Measurements from ENCODE around the gene ABHD1. TPM values are rescaled to one million over a fixed set of nuclear protein-coding genes. Genes with fewer than 3 reads are reported as not detected.

The ABHD1 gene
- total RNA-seq, 4 donors from 2014 or later: 1.2 TPM; not detected in 3

DNA sequence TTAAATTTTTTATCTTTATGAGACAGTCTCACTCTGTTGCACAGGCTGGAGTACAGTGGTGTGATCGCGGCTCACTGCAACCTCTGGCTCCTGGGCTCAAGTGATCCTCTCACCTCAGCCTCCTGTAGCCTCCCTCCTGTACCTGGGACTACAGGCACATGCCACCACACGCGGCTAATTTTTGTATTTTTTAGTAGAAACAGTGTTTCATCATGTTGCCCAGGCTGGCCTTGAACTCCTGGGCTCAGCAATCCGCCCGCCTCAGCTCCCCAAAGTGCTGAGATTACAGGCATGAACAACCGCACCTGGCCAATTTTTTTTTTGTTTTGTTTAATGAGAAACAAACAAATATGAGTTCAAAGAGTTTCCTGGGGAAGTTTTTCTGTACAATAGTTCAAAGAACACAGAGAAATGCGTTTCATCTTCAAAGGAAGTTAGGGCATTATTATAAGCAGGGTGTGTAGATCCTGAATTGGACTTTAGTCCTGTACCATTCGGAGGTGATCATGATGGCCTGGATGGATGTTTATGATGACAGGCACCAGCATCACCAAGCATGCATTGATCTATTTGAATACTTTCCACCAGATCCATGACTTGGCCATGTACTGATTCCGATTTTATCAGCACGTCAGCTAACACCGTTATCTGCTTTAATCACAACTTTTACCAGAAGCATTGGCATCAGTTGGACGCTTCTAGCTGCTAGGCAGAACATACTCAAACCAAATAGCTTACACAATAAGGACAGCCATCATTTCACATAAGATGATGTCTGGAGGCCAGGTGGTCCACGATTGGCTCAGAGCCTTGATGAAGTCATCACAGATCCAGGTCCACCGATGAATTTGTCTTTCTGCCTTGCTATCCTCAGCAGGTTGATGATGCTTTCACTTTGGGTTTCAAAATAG, 54.1 kb downstream of the ABHD1 start:
- Histone ChIP-seq H3K4me3 (no peak overlapping the region), H3K27me3 (no peaks in the 10 kb centered on the region), H3K9me3 (no peaks in the 10 kb centered on the region), H3K36me3 (no peaks in the 10 kb centered on the region), H3K27ac (no peak overlapping the region), H3K4me1 (no peaks in the 10 kb centered on the region)
- intact Hi-C loops (cut with DNase I; ENCODE audit: low total_unique reads): no loop called here
- no peak for TF ChIP-seq POLR2A (IDR thresholded peaks at IDR 0.05)
- TF ChIP-seq CTCF (IDR thresholded peaks at IDR 0.05): no peak
- DNase-seq: no peak

GRCh38 chr2:27178469-27178868, 54.9 kb downstream of the ABHD1 start:
- intact Hi-C loops (cut with DNase I; ENCODE audit: low total_unique reads): no loop called here
- TF ChIP-seq POLR2A (IDR thresholded peaks at IDR 0.05) (no peak), CTCF (IDR thresholded peaks at IDR 0.05) (no peak)
- H3K27ac ChIP-seq: no peak overlapping the region
- H3K36me3 ChIP-seq: no peaks in the 10 kb centered on the region
- no peak for DNase-seq
- no peaks in the 10 kb centered on the region for H3K9me3 ChIP-seq
- H3K27me3 ChIP-seq: no peaks in the 10 kb centered on the region
- H3K4me3 ChIP-seq: no peak overlapping the region
- H3K4me1 ChIP-seq: no peaks in the 10 kb centered on the region

GRCh38 chr2:27179344-27180000, 55.9 kb downstream of the ABHD1 start:
- Histone ChIP-seq H3K27me3 (no peaks in the 10 kb centered on the region), H3K9me3 (no peaks in the 10 kb centered on the region), H3K27ac (no peak overlapping the region), H3K36me3 (no peaks in the 10 kb centered on the region), H3K4me3 (no peak overlapping the region), H3K4me1 (no peaks in the 10 kb centered on the region)
- TF ChIP-seq POLR2A (IDR thresholded peaks at IDR 0.05): no peak
- TF ChIP-seq CTCF (IDR thresholded peaks at IDR 0.05): no peak
- intact Hi-C loops (cut with DNase I; ENCODE audit: low total_unique reads): no loop called here
- no peak for DNase-seq

Other genes with a start within 250 kb of the ABHD1 start
- 10 to 100 TPM in 1 of 4 donors, 1 to 10 TPM in 3; 2.9 to 49.6 (median 4.9) TPM for gene MAPRE3, start 153.2 kb upstream of the ABHD1 start, total RNA-seq
- gene TMEM214, start 90.8 kb upstream of the ABHD1 start, total RNA-seq: 10 to 100 TPM; 16.1 to 96.2 (median 66.5) TPM
- 10 to 100 TPM in 2 of 4 donors, 1 to 10 TPM in 1, under 1 TPM in 1; 0.77 to 26.2 (median 10.8) TPM for gene AGBL5, start 72.1 kb upstream of the ABHD1 start, total RNA-seq
- gene OST4, start 52.2 kb upstream of the ABHD1 start, total RNA-seq: 100 to 1,000 TPM in 3 of 4 donors, 10 to 100 TPM in 1; 76.3 to 387 (median 237) TPM
- gene EMILIN1, start 45.2 kb upstream of the ABHD1 start, total RNA-seq: 100 to 1,000 TPM; 107 to 377 (median 224) TPM
- gene KHK, start 37.0 kb upstream of the ABHD1 start, total RNA-seq: 10 to 100 TPM in 1 of 4 donors, 1 to 10 TPM in 3; 1.0 to 21.6 (median 5.4) TPM
- gene CGREF1, start 4.7 kb upstream of the ABHD1 start, total RNA-seq: 10 to 100 TPM in 2 of 4 donors, 1 to 10 TPM in 2; 2.3 to 22.9 (median 9.7) TPM
- 10 to 100 TPM; 37.7 to 91.0 (median 62.9) TPM for gene PREB, start 10.8 kb downstream of the ABHD1 start, total RNA-seq
- gene PRR30, start 15.6 kb downstream of the ABHD1 start, total RNA-seq: not detected
- 10 to 100 TPM; 19.4 to 84.6 (median 32.0) TPM for gene TCF23, start 25.2 kb downstream of the ABHD1 start, total RNA-seq
- gene ATRAID, start 88.2 kb downstream of the ABHD1 start, total RNA-seq: 100 to 1,000 TPM; 105 to 235 (median 144) TPM
- 10 to 100 TPM; 20.5 to 69.7 (median 60.5) TPM for gene SLC5A6, start 88.5 kb downstream of the ABHD1 start, total RNA-seq
- gene CAD, start 93.6 kb downstream of the ABHD1 start, total RNA-seq: 10 to 100 TPM in 3 of 4 donors, 1 to 10 TPM in 1; 5.9 to 47.2 (median 31.3) TPM
- 1 to 10 TPM in 1 of 4 donors, under 1 TPM in 2, not detected in 1; 0.35 to 2.1 (median 0.88) TPM for gene SLC30A3, start 139.2 kb downstream of the ABHD1 start, total RNA-seq
- 1 to 10 TPM in 2 of 4 donors, under 1 TPM in 1, not detected in 1; 0.77 to 3.9 (median 1.5) TPM for gene DNAJC5G, start 151.6 kb downstream of the ABHD1 start, total RNA-seq
- 1 to 10 TPM in 1 of 4 donors, under 1 TPM in 3; 0.26 to 5.0 (median 0.58) TPM for gene TRIM54, start 158.6 kb downstream of the ABHD1 start, total RNA-seq
- gene UCN, start 184.6 kb downstream of the ABHD1 start, total RNA-seq: 1 to 10 TPM in 3 of 4 donors, not detected in 1; 2.3 to 8.5 (median 2.3) TPM
- 10 to 100 TPM; 41.8 to 60.0 (median 50.6) TPM for gene MPV17, start 199.3 kb downstream of the ABHD1 start, total RNA-seq
- gene GTF3C2, start 232.9 kb downstream of the ABHD1 start, total RNA-seq: 10 to 100 TPM; 21.3 to 70.6 (median 31.2) TPM
- 10 to 100 TPM in 3 of 4 donors, 1 to 10 TPM in 1; 7.9 to 51.7 (median 13.8) TPM for gene EIF2B4, start 246.5 kb downstream of the ABHD1 start, total RNA-seq
- 10 to 100 TPM; 89.4 to 91.5 (median 90.8) TPM for gene SNX17, start 246.8 kb downstream of the ABHD1 start, total RNA-seq